Measurements from ENCODE around the gene MYPN.

DNA sequence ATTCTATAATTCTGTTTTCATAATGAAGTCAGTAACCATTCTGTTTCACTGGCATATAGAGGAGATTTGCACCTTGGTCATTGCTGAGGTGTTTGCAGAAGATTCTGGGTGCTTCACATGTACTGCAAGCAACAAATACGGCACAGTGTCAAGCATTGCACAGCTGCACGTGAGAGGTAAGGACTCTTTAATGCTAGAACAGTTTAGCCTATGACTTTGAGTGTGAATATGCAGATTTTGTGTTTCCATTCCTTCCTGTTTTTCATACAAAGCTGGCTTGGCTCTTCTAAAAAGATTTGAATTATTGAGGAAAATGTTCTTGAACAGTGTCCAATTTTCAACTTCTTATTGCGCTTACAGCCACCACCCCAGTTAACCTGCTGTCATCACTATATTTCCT, 56.4 kb downstream of the MYPN start:
- TF ChIP-seq POLR2AphosphoS5 (IDR thresholded peaks at IDR 0.05; ENCODE audit: low read depth, low read length) (no peak), FOXP2 (optimal IDR thresholded peaks at IDR 0.05; ENCODE audit: borderline replicate concordance, extremely low read depth, extremely low read length, insufficient read depth) (no peak), SIN3A (IDR thresholded peaks at IDR 0.05; ENCODE audit: borderline replicate concordance, insufficient read depth, low read length) (no peak)
- TF ChIP-seq, protein P1, sequence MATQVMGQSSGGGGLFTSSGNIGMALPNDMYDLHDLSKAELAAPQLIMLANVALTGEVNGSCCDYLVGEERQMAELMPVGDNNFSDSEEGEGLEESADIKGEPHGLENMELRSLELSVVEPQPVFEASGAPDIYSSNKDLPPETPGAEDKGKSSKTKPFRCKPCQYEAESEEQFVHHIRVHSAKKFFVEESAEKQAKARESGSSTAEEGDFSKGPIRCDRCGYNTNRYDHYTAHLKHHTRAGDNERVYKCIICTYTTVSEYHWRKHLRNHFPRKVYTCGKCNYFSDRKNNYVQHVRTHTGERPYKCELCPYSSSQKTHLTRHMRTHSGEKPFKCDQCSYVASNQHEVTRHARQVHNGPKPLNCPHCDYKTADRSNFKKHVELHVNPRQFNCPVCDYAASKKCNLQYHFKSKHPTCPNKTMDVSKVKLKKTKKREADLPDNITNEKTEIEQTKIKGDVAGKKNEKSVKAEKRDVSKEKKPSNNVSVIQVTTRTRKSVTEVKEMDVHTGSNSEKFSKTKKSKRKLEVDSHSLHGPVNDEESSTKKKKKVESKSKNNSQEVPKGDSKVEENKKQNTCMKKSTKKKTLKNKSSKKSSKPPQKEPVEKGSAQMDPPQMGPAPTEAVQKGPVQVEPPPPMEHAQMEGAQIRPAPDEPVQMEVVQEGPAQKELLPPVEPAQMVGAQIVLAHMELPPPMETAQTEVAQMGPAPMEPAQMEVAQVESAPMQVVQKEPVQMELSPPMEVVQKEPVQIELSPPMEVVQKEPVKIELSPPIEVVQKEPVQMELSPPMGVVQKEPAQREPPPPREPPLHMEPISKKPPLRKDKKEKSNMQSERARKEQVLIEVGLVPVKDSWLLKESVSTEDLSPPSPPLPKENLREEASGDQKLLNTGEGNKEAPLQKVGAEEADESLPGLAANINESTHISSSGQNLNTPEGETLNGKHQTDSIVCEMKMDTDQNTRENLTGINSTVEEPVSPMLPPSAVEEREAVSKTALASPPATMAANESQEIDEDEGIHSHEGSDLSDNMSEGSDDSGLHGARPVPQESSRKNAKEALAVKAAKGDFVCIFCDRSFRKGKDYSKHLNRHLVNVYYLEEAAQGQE (IDR thresholded peaks at IDR 0.05; ENCODE audit: insufficient read depth in 1 of 2, low read depth in 2 of 2, low read length in 2 of 2) = no peak
